HEK293 (cell line): ENCODE measurements around the gene NHSL2.

Experiments used
- ZNF521 ChIP-seq: fragments of 450-650 bp; formaldehyde crosslinking; IDR thresholded peaks from 2 replicates; pipeline ENCODE4 v1.5.1; 2017; ENCODE audit warnings: missing biosample characterization, mild to moderate bottlenecking, missing genetic modification characterization
- ZNF776 ChIP-seq: fragments of 450-650 bp; formaldehyde crosslinking; IDR thresholded peaks from 2 replicates; pipeline ENCODE4 v1.5.0; 2017; ENCODE audit warnings: missing biosample characterization, missing genetic modification characterization, borderline replicate concordance

DNA sequence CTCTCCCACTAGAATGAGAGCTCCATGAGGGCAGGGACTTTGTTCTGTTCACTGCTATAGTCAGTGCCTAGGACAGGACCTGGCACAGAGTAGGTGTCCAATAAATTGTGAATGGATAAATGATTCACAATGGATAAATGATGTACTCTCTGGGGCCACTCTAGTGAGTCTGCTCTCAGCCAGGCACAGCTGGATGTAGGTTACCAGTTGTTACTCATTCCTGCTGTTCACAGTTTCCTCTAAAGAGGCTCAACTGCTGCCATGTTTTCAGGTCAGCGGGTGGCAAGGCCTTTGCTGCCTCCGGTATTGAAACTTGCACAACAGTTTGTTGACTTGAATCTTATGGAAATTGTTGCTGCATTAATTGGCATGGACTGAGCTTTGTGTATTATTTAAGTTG lies 99.1 kb downstream of the NHSL2 start:
- TF ChIP-seq ZNF521 (tag by site-specific recombination) (no peak), ZNF776 (tag by site-specific recombination) (no peak)
